Measurements from ENCODE around the gene RNF214.
"Not testable (repeated sequence)": the region's sequence is repeated elsewhere in the genome, so short reads cannot be mapped to it uniquely, and the experiment has no call there.

RNF214 gene

DNA sequence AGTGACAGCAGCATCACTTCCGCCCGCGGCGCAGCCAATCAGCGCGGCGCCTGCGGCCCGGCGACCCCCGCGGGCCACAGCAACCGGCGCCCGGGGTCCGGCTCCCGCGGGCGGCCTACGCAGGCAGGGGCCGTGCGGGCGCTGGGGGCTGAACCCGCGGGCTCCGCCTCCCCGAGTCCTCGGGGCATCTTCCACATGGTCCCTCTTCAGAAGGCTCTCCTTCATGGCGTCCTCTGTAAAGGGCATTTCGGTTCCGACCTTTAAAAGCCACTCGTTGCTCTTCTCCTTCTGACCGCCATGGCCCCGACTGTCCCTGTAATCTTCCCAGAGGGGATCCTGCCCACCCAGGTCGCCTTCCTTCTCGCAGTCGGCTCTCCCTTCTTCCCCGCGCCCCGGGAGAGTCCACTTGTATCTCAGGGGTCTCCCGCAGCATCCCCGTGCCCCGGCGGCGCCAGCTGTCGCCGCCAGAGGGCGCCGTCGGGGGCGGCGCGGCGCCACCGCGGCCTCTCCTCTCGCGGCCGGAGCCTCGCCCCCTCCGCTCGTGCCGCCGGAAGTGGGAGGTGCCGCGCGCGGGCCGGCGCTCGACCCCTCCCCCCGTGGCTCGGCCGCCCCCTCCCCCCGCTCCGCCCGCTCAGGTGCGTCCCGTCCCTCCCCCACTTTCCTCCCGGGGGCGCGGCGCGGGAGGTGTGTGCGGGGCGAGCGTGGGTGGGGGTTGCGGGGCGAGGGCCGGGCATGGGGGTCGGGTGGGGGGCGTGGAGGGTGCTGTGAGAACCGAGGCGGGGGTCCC, at the start of gene RNF214:
RNF214 (plus strand) TSS at position 580 of the 787 bp plus-strand sequence. CDS start 1,602 bp downstream, outside the sequence.
- DNase-seq = peak; percentile 81

DNA sequence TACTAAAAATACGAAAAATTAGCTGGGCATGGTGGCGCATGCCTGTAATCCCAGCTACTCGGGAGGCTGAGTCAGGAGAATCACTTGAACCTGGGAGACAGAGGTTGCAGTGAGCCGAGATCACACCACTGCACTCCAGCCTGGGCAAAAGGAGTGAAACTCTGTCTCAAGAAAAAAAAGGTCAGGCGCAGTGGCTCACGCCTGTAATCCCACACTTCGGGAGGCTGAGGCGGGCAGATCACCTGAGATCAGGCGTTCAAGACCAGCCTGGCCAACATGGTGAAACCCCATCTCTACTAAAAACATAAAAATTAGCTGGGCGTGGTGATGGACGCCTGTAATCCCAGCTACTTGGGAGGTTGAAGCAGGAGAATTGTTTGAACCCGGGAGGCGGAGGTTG, 49.3 kb upstream of the RNF214 start:
- DNase-seq = not testable (repeated sequence)

DNA sequence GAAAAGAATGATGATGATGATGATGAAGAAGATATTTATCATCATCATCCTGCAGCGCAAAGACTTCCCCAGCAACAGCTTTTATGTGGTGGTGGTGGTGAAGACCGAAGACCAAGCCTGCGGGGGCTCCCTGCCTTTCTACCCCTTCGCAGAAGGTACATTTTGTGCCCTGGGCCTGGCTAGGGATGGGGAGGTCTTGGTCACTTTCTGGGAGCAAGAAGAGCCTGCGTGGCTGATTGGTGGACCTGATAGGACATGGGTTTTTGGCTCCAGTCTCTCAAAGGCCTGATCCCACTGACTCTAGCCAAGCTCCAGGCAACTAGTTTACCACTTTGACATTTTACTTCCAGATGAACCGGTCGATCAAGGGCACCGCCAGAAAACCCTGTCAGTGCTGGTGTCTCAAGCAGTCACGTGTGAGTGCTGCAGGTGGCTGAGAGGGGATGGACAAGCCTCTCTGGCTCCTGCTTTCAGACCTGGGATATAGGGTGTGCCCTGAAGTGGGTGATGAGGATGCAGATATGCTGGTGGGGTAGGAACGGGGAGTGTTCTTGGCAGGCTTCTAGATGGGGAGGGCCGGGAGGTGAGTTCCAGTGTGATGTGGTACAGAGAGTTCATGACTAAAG, 48.6 kb upstream of the RNF214 start:
- DNase-seq = no peak

DNA sequence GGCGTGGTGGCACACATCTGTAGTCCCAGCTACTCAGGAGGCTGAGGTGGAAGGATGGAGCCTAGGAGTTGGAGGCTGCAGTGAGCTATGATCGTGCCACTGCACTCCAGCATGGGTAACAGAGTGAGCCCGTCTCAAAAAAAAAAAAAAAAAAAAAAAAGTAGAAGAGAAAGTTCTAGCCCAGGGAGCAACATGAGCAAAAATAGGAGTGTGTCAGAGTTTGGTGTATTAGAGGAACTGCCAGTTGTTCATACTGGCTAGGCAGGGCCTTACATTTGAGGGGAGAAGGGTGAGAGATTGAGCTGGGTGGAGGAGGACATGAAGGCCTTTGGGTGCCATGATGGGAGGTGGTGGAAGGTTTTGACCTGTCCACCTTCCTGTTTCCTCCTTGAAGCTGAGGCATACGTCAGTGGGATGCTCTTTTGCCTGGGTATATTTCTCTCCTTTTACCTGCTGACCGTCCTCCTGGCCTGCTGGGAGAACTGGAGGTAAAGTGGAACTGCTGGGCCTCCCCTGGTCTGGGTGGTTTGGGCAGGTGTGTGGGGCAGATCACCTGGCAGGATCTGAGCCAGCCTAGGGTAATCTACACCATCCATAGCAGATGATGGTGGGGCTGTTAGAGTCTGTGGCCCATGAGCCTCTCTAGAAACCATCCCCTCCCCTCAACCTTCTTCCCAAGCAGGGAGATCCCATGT, 46.6 kb upstream of the RNF214 start:
- no peak for DNase-seq

DNA sequence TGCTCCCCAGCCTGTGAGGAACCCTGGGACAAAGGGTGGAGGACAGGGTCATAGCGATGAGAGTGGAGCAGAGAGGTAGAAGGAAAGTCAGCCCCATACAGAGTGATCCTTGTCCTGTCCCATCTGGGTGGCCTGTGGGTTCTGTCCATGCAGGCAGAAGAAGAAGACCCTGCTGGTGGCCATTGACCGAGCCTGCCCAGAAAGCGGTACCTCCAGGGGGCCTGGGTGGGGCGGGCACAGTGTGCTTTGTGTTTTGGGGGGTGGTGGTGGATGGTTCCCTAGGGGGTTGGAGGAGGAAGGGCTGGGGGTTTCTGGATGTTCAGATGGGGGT, 46.1 kb upstream of the RNF214 start:
- no peak for DNase-seq

DNA sequence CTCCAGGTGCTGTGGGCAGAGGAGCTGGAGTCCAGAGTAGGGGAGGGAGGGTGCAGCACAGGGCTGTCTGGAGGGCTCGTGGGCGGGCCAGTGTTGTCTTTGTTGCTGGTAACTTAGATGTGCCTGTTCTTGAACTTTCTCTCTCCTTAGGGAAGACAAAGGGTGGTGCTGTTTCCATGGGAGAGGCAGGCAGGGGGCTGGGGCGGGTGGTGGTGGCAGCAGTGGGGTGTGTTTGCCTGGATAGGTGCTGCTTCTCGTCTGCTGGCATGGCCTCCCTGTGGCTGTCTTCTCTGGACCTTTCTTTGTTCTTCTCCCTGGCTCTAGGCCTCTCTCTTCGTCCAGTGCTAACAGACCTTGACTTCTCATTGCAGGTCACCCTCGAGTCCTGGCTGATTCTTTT, 45.5 kb upstream of the RNF214 start:
- DNase-seq = no peak

DNA sequence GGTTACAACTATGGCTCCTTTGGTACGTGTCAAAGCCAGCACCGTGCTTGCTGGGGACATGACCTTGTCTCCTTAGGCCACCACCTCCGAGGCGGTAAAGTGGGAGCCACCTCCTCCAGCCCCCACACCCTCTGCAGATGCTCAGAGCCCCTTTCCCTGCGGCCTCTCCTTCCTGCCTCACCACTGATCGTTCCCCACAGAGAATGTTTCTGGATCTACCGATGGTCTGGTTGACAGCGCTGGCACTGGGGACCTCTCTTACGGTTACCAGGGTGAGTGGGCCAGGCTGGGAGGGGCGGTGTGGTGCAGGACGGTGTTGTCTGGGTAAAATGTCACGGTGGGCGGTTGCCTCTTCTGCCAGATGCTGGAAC, 45.1 kb upstream of the RNF214 start:
- DNase-seq = no peak

DNA sequence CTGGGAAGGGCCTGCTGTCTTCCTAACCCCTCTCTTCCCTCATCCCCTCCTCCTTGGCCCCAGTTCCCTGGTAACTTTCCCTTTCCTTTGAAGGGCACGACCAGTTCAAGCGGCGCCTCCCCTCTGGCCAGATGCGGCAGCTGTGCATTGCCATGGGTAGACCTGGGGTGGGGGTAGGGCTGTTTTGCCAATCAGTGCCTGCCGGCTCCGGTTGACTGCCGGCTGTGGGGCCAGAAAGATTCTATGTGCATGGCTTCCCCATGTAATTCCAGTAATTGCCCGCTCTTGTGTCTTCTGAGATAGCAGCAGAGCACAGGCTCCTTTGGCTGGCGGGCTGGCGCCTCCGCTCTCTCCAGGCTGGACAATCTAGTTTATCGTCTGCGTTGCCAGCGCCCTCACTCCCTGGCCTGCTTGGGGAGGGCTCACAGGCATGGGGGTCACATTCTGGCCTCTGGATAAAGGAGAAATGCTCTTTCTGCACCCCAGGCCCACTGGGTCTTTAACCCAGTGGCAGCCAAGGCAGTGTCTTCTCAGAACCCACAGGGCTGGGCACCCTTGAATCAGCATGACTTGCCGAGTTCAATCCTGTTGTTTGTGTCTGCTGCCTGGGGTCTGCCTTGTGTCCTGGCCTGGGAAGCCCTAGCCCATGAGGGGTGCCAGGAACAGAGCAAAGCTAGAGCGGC, 44.5 kb upstream of the RNF214 start:
- DNase-seq = no peak

DNA sequence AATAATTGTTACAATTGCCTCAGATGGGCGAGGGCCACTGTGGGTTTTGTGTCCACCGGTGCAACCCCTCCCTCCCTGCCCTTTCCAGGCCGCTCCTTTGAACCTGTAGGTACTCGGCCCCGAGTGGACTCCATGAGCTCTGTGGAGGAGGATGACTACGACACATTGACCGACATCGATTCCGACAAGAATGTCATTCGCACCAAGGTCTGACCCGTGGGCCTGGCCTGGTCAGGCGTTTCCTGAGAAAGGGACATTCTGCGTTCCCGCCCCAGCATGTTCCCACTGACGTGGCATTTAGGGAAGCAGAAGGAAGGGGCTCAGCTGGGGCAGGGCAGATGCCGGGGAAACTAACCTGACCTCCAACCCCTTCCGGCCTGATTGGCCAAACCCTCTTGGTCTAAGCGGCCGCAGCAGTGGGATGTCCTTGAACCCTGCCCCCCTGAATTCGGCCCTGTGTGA, 43.8 kb upstream of the RNF214 start:
- no peak for DNase-seq

DNA sequence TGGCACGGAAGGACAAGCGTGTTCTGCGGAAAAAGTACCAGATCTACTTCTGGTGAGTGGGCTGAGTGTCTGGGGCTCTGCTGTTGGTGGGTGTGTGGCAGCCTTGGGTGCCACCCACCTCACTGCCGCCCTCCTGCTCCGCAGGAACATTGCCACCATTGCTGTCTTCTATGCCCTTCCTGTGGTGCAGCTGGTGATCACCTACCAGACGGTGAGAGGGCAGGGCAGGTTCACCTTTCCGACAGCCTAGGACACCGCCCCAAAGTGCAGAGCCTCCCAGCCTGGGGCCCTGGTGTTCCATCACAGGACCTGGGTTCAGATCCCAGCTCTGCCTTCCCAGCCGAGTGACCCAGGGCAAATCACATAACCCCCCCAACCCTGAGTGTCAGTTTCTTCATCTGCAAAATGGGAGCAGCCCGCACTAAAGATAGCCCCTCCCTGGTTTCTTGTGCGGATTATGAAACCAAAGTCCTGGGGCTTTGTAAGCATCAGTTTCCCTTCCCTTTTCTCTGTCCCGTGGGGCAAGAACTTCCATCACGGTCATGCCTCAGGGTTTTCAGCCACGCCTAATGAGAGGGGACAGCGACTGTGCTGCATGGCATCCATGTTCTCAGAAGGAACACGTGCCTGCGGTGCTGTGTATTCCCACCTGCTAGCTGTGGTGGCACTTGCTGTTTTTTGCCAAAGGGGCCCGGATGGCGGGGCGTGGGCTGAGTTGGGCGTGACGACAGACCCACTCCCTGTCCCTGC, 43.1 kb upstream of the RNF214 start:
- DNase-seq = no peak

DNA sequence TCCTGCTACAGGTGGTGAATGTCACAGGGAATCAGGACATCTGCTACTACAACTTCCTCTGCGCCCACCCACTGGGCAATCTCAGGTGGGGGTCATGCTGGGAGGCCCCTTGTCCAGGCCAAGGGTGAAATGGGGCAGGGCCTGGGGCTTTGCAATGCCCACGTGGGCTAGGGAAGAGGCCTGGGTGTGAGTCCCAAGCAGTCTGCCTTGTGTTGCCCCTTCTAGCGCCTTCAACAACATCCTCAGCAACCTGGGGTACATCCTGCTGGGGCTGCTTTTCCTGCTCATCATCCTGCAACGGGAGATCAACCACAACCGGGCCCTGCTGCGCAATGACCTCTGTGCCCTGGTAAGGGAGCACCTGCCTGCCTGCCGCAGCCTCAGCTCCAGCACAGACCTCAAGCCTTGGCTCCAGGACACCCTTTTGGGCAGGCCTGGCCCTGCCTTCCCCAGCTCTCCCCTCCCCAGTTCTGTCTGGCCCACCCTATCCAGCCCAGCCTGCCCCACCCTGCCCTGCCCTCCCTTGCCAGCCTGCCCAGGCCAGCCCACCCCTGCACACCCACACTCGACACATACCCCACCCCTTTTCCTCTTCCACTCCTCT, 42.4 kb upstream of the RNF214 start:
- DNase-seq = no peak

DNA sequence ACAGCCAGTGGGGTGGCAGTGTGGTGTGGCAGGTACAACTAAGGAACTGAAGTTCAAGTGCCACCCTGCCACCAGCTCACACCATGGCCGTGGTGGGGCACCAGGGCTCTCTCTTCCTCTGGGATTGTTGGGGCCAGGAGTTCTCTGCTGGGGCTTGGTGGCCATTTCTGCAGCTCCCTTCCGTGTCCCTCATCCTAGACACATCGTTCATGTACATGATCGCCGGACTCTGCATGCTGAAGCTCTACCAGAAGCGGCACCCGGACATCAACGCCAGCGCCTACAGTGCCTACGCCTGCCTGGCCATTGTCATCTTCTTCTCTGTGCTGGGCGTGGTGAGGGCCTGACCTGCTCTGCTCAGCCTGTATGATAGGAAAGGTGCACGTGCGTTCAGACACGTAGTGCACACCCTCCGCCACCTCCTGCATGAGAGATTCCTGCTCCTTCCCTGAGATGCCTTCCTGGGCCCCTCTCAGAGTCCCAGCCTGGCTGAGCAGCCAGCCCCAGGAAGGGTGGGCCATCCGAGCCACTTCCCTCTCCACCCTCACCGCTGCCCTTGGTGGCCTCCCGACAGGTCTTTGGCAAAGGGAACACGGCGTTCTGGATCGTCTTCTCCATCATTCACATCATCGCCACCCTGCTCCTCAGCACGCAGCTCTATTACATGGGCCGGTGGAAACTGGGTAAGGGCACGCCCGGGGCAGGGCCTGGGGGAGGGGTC, 40.6 kb upstream of the RNF214 start:
- DNase-seq = no peak

DNA sequence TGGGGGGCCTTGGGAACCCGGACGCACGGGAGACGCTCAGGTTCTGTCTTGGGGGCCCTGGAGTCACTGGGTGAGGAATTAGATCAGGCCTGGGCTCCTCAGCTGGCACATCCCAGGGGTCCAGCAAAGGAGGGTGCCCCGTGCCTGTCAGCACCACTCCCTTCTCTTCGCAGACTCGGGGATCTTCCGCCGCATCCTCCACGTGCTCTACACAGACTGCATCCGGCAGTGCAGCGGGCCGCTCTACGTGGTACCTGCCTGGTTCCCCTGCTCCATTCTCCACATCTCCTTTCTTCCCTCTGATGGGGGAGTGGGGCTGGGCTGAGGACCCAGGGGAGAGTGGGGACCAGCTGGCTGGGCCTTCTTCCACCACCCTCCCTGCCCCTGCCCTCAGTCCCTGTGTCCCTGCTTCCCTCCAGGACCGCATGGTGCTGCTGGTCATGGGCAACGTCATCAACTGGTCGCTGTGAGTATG, 40.0 kb upstream of the RNF214 start:
- DNase-seq = no peak

DNA sequence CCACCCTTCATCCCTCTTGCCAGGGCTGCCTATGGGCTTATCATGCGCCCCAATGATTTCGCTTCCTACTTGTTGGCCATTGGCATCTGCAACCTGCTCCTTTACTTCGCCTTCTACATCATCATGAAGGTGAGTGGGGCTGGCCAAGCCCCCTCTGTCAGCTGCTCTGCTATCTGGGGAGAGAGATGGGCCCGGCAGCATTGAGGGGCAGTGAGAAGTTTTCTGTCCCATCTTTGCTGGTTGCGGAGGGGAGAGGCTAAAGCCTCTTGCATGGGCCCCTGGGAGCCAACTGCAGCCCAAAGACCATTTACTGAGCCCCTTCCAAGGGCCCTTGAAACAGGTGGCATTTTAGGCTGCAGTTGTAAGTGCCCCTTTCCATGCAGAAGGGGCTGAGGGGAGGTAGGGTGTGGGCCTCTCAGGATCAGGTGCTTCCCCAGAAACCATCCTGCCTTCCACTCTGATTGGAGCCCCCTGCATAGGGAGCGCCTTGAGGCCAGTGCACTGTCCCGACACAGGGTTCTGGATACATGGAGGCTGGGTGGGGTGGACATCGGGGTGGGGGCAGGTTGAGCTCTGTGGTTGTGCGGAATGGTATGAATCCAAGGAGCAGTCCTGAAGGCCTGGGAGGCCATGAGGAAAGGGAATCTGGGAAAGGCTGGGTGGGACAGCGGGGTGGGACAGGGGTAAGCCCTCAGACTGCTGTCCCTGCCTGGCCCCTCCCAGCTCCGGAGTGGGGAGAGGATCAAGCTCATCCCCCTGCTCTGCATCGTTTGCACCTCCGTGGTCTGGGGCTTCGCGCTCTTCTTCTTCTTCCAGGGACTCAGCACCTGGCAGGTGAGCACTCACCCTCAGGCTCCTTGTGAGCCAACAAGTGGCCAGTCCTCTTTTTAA, 39.1 kb upstream of the RNF214 start:
- no peak for DNase-seq

DNA sequence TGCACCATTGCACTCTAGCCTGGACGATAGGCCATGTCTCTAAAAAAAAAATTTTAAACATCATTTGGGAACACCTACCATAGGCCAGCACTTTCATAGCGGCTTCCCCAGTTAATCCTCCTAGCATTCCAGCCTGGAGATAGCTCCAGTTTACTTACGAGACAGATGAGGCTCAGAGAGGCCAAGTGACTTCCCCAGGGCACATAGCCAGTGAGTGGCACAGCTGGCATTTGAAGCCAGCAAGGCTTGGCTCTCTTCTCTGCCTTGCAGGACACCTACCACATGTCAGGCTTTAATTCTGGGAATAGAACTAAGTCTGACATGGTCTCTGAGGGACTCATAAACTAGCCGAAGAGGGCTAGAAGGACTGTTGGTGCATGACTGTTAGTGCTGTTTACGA, 38.2 kb upstream of the RNF214 start:
- DNase-seq = no peak

DNA sequence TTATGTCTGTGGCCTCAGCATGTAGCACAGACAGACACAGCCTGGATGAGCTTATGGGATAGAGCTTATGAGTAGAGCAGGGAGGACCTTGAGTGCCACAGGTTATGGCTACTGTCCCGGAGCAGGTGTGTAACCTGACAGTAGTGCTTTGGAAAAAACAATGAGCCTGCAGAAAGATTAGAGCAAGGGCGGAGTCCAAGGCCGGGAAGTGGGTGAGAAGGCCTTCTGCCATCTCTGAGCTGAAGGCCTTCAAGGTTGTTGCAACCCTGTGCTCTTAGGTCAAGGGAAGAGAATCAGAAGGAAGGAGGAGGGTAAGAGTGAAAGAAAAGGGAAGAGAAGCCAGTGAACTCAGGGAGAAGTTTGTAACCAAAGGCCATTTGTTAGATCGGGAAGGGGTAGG, 37.2 kb upstream of the RNF214 start:
- DNase-seq = no peak

DNA sequence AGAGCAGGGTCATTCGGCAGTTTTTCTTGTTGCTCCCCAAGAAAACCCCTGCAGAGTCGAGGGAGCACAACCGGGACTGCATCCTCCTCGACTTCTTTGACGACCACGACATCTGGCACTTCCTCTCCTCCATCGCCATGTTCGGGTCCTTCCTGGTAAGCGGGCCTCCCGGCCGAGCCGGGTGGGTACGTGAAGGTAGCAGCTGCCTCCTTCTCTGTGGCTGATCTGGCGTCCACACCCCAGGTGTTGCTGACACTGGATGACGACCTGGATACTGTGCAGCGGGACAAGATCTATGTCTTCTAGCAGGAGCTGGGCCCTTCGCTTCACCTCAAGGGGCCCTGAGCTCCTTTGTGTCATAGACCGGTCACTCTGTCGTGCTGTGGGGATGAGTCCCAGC, 36.7 kb upstream of the RNF214 start:
- no peak for DNase-seq

DNA sequence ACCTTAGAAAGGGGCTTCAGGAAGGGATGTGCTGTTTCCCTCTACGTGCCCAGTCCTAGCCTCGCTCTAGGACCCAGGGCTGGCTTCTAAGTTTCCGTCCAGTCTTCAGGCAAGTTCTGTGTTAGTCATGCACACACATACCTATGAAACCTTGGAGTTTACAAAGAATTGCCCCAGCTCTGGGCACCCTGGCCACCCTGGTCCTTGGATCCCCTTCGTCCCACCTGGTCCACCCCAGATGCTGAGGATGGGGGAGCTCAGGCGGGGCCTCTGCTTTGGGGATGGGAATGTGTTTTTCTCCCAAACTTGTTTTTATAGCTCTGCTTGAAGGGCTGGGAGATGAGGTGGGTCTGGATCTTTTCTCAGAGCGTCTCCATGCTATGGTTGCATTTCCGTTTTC, 35.5 kb upstream of the RNF214 start:
- no peak for DNase-seq

DNA sequence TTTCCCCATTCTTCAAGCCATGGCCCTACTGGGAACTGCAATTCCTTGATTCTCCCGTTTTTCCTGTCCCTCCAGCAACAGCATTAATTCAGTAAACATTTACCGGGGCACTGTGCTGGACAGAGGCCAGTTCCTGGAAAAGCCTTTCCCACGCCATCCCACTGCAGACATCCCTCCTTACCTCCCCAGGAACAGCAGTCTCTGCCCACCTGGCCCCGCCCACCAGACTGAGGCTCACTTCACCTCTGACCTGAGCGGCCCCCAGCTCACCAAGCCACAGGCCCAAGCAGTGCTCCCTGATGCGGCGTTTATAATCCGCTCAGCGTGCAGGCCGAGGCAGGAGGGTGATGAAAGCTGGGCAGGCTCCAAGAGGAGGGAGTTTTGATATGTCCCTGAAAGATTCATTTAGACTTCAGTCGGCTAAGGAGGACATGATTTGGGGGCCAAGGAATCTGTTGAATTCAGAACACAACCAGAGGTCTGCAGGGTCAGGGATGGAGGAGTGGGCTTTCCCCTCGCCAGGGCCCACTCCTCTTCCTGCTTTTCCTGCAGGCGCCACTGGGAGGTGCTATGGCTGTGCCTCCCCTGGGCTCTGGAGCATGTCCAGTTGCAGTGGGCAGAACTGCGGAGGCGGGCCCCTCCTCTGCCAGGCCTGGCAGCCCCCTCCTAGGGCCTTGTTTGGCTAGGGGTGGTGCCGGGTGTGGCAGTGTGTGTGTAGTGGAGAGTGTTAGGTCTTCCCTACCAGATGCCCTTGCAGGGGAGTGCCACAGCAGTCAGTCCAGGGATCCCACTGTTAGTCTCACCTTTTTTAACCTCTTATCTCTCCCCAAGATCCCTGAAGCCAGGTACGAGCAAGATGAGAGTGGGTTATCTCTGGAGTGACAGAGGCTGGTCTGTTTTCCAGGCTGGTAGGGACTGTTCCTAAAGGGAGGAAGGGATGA, 34.7 kb upstream of the RNF214 start:
- peak; percentile 37 for DNase-seq
